Kidney (tissue), 11 donors: ENCODE data around the gene SRGAP2C. TPM values are rescaled to one million over a fixed set of nuclear protein-coding genes. Genes with fewer than 3 reads are reported as not detected.
"Not testable (repeated sequence)": the region's sequence is repeated elsewhere in the genome, so short reads cannot be mapped to it uniquely, and the experiment has no call there.

Source experiments
- DNase-seq, 5 donors: peaks; one replicate each; pipeline ENCODE4 v3.0.0-alpha.2; 2013 to 2020
- FAIRE-seq: peaks from 2 replicates; lab custom pipeline; 2012; peaks lifted over from hg19 to GRCh38; lab: Jason Lieb, UNC
- H3K27ac ChIP-seq, 2 donors: one replicate each; pipeline ENCODE4 v1.7.0; 2013; ENCODE audit warnings: low read depth in 2 of 2, low read length in 2 of 2, inconsistent platforms in 1 of 2
- H3K27me3 ChIP-seq: one replicate; pipeline ENCODE4 v1.7.1; 2013; ENCODE audit warnings: low read length, inconsistent platforms; ENCODE audit not compliant: control insufficient read depth, insufficient read depth
- H3K36me3 ChIP-seq, 3 donors: one replicate each; pipeline versions ENCODE4 v1.7.0 to v1.7.1; 2013; ENCODE audit warnings: low read length in 3 of 3, control low read depth in 1 of 3, inconsistent platforms in 1 of 3; ENCODE audit not compliant: insufficient read depth in 3 of 3, control insufficient read depth in 2 of 3
- H3K4me1 ChIP-seq, 3 donors: one replicate each; pipeline versions ENCODE4 v1.7.0 to v1.7.1; 2013; ENCODE audit warnings: low read length in 3 of 3, inconsistent platforms in 1 of 3, low read depth in 1 of 3; ENCODE audit not compliant: control insufficient read depth in 2 of 3, insufficient read depth in 2 of 3
- H3K4me3 ChIP-seq, 3 donors: one replicate each; pipeline versions ENCODE4 v1.7.0 to v1.8.1; 2013; ENCODE audit warnings: low read length in 3 of 3, control low read depth in 1 of 3, inconsistent platforms in 1 of 3
- H3K9ac ChIP-seq, 3 donors: one replicate each; pipeline versions ENCODE4 v1.7.0 to v1.7.1; 2013; ENCODE audit warnings: low read length in 3 of 3, control low read depth in 1 of 3, inconsistent platforms in 1 of 3
- H3K9me3 ChIP-seq, 3 donors: one replicate each; pipeline versions ENCODE4 v1.7.0 to v1.7.1; 2013; ENCODE audit warnings: low read length in 3 of 3, control low read depth in 1 of 3, inconsistent platforms in 1 of 3; ENCODE audit not compliant: control insufficient read depth in 2 of 3, insufficient read depth in 1 of 3
- intact Hi-C: fragments of 100-400 bp; cut with DNase I; formaldehyde crosslinking; loops from one replicate; pipeline ENCODE4 v1.11.1; 2022
- polyA plus RNA-seq: library from polyadenylated mRNA; stranded (reverse); fragments of 350-450 nt; fragmentation: Illumina TruSeq; extraction: RNeasy Lipid Tissue Mini Kit (QIAGEN cat#74804); gene quantifications from one replicate; pipeline ENCODE4 v1.2.3, GENCODE V29; 2014; ENCODE audit warnings: low read depth, low replicate concordance; ENCODE audit not compliant: insufficient read depth
- total RNA-seq: library from RNA; stranded (reverse); fragmentation: NEBNext Ultra II Directional; extraction: Animal tissue kit (Norgen Biotek cat#: 25700); gene quantifications from one replicate; pipeline ENCODE4 v1.2.1, GENCODE V29; 2021
- donor health status: control.
- donor health status: control.
- donor health status: DM: yes; HTN: yes; CAD: no.
- donor health status: Normal renal cell carcinoma (clear cell type).

SRGAP2C gene
- total and polyA plus RNA-seq, 2 donors from 2014 or later: 6.6 to 29.1 TPM

GRCh38 chr1:121168152-121168668 is 16.6 kb upstream of the SRGAP2C start:
- FAIRE-seq, H3K27ac ChIP-seq, intact Hi-C loops, DNase-seq, H3K4me3 ChIP-seq, H3K9me3 ChIP-seq, H3K4me1 ChIP-seq, H3K36me3 ChIP-seq, H3K9ac ChIP-seq, H3K27me3 ChIP-seq: not testable (repeated sequence)

- intact Hi-C loops, H3K36me3 ChIP-seq, H3K4me1 ChIP-seq, H3K27ac ChIP-seq, FAIRE-seq, H3K27me3 ChIP-seq, H3K9me3 ChIP-seq, H3K4me3 ChIP-seq, DNase-seq, H3K9ac ChIP-seq: not testable (repeated sequence)
These were observed 8.1 kb upstream of the SRGAP2C start for GRCh38 chr1:121176649-121177048.

- DNase-seq, H3K4me3 ChIP-seq, H3K9me3 ChIP-seq, H3K9ac ChIP-seq, H3K27me3 ChIP-seq, H3K36me3 ChIP-seq, intact Hi-C loops, FAIRE-seq, H3K4me1 ChIP-seq, H3K27ac ChIP-seq: not testable (repeated sequence)
These were observed 6.6 kb upstream of the SRGAP2C start for GRCh38 chr1:121178197-121178596.

DNA sequence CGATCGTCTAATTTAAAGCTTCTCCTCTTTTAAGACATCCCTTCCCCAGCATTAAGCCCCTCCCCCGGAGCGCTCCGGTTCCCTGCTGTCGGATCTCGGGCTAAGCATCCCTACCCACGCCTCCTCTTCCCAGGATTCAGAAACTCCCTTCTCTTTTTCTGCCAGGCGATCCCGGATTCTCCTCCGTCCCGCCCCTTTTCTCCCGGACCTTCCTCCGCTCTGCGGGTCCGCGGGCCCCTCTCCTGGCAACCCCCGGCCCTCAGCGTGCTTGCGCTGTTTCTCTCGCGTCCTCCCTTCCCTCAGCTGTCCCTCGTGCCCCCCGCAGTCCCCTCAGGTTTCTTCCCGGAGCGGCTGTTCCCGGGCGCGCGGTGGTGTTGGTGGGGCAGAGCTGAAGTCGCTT is 908 bp upstream of the SRGAP2C start:
- H3K36me3 ChIP-seq, intact Hi-C loops, H3K9me3 ChIP-seq, H3K27ac ChIP-seq, H3K4me1 ChIP-seq, FAIRE-seq, H3K4me3 ChIP-seq, H3K9ac ChIP-seq, H3K27me3 ChIP-seq: not testable (repeated sequence)
- peak in 3 of 5 donors; percentile 10 to 55 (median 48) for DNase-seq

GRCh38 chr1:121185140-121185708 is 449 bp downstream of the SRGAP2C start:
- H3K4me3 ChIP-seq, H3K4me1 ChIP-seq, H3K9ac ChIP-seq, intact Hi-C loops, H3K36me3 ChIP-seq, H3K9me3 ChIP-seq, H3K27me3 ChIP-seq, FAIRE-seq, H3K27ac ChIP-seq: not testable (repeated sequence)
- peak in 1 of 5 donors; percentile 33 for DNase-seq

DNA sequence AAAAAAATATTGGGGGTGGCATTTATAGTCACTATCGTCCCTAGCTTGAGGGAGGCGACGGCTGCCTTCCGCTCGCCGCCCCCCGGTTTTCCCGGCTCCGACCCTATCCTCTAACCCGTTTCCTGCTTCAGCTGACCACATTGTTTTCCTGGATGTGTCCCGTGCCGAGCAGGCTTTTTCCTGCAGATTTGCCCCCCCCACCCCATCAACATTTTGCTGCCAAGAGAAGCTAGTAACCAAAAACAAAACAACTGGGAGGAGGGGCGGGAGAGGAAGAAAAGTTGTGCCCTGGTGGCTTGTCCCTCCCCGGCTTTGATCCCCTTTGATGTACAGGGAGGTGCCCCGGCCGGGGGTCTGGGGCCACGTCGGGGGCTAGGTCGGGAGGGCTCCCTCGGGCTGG is 1.4 kb downstream of the SRGAP2C start:
- H3K4me3 ChIP-seq, H3K4me1 ChIP-seq, H3K9me3 ChIP-seq, FAIRE-seq, H3K9ac ChIP-seq, H3K27ac ChIP-seq, H3K27me3 ChIP-seq, DNase-seq, H3K36me3 ChIP-seq, intact Hi-C loops: not testable (repeated sequence)

DNA sequence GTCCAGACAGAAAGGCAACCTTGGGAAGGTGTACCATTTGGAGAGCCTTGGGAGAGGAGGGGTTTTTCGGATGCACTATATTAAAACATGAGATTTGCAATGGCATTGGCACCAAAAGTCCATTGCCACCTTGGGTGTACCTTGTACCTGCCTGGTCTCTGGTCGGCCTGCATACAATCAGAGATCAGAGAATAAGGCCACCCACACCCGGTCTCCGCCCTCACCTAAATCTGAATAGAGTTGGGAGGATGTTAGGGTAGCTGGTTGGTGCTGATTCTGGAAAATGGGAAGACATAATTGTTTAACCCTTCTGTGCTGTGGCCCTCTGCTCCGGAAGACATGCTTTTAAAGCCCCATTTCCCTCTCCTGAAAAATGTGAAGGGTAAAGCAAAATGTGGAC is 3.1 kb downstream of the SRGAP2C start:
- FAIRE-seq, H3K36me3 ChIP-seq, H3K4me3 ChIP-seq, H3K27ac ChIP-seq, H3K27me3 ChIP-seq, DNase-seq, H3K9ac ChIP-seq, H3K9me3 ChIP-seq, intact Hi-C loops, H3K4me1 ChIP-seq: not testable (repeated sequence)

DNA sequence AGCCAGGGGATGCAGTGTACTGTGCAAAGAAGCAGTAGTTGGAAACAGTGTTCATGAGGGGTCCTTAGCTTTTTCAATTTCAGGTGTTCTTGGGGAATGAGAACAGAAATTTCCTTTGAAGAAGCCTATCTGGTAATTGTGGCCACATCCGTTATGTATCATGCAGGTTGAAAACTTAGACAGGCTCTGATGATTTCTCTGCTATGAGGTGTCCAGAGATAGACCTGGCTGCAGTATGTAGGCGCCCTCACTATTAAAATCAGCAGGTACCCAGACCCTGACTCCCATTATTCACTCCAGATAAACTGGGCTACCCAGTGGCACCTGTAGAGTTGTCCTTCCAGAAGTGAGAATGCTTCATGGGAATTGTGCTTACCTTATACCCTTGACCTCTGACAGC is 7.7 kb downstream of the SRGAP2C start:
- H3K9me3 ChIP-seq, H3K9ac ChIP-seq, DNase-seq, intact Hi-C loops, H3K4me3 ChIP-seq, H3K36me3 ChIP-seq, H3K27me3 ChIP-seq, H3K27ac ChIP-seq, FAIRE-seq, H3K4me1 ChIP-seq: not testable (repeated sequence)
